Duodenal mucosa (tissue), 2 donors: Measurements from ENCODE around the gene ARAP1.

Experiments used
- H3K27ac ChIP-seq: one replicate; pipeline ENCODE4 v1.7.0; 2013; ENCODE audit warnings: low read depth, low read length
- H3K27me3 ChIP-seq, 2 donors: one replicate each; pipeline ENCODE4 v1.7.0; 2013; ENCODE audit warnings: low read length in 2 of 2, control low read depth in 1 of 2; ENCODE audit not compliant: insufficient read depth in 2 of 2, control insufficient read depth in 1 of 2
- H3K36me3 ChIP-seq, 2 donors: one replicate each; pipeline ENCODE4 v1.7.0; 2013; ENCODE audit warnings: low read length in 2 of 2, control low read depth in 1 of 2; ENCODE audit not compliant: insufficient read depth in 2 of 2, control insufficient read depth in 1 of 2
- H3K4me1 ChIP-seq, 2 donors: one replicate each; pipeline ENCODE4 v1.7.0; 2013; ENCODE audit warnings: low read length in 2 of 2, control low read depth in 1 of 2; ENCODE audit not compliant: insufficient read depth in 2 of 2, control insufficient read depth in 1 of 2
- H3K4me3 ChIP-seq, 2 donors: one replicate each; pipeline ENCODE4 v1.7.0; 2013; ENCODE audit warnings: low read length in 2 of 2, low read depth in 1 of 2
- H3K9ac ChIP-seq, 2 donors: one replicate each; pipeline ENCODE4 v1.7.0; 2013; ENCODE audit warnings: low read length in 2 of 2, low read depth in 1 of 2
- H3K9me3 ChIP-seq, 2 donors: one replicate each; pipeline ENCODE4 v1.7.0; 2013; ENCODE audit warnings: low read length in 2 of 2, control low read depth in 1 of 2; ENCODE audit not compliant: control insufficient read depth in 1 of 2

The ARAP1 gene

DNA sequence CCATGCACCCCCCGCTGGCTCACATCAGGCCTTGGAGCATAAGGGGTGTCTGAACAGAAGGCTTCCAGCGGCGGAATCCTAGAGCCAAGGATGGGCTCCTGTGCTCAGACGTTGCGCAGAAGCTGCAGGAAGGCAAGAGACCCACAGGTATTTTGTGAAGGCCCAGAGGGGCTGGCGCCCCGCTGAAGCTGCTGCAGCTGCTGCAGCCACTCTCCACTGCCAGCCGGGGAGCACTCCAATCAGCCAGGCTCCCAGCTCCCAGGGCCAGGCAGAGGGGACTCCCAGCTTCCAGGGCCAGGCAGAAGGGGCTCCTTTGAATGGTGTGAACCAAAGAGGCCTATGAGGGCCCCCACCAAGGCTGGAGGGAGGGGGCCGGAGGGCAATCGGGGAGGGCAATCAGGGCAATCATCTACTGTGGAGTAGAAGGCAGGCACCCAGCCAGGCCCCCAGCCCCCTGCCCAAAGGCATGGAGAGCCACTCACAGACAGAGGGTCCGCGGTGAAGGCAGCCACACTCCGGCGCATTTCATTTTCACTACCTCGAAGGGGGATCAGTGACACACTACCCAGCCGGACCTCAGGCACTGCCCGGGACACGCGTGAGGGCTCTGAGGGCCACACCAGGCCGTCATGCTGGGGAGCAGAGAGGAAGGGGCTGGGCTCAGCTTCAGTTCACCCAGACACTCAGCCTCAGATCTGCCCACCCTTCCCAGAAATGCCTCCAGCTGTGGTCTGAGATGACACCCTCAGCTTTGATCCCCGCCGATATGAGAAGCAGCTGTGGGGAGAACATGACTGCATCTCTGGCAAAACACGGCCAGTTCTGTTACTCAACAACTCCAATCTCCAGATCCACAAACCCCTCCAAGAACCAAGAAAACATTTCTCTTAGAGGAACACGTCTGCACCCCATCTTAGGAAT lies 66.4 kb downstream of the ARAP1 start:
- Histone ChIP-seq H3K4me1 (no peaks in the 10 kb centered on the region), H3K27me3 (no peaks in the 10 kb centered on the region), H3K9me3 (no peaks in the 10 kb centered on the region), H3K9ac (no peak overlapping the region), H3K36me3 (peaks cover 8 to 65% of the 10 kb centered on the region in 2 donors), H3K27ac (no peak overlapping the region), H3K4me3 (no peak overlapping the region)

GRCh38 chr11:72684236-72684912 lies 67.8 kb downstream of the ARAP1 start:
- H3K27ac ChIP-seq = no peak overlapping the region

GRCh38 chr11:72683782-72684200 lies 68.4 kb downstream of the ARAP1 start:
- Histone ChIP-seq H3K4me3 (no peak overlapping the region), H3K27me3 (peaks cover 0 to 2% of the 10 kb centered on the region in 2 donors), H3K4me1 (no peaks in the 10 kb centered on the region), H3K36me3 (peaks cover 7 to 45% of the 10 kb centered on the region in 2 donors), H3K9me3 (no peaks in the 10 kb centered on the region), H3K9ac (no peak overlapping the region), H3K27ac (no peak overlapping the region)

More at GRCh38 chr11:72684236-72684912, 67.8 kb downstream of the ARAP1 start:
- Histone ChIP-seq H3K9ac (no peak overlapping the region), H3K4me1 (no peaks in the 10 kb centered on the region), H3K4me3 (no peak overlapping the region), H3K27me3 (no peaks in the 10 kb centered on the region), H3K9me3 (no peaks in the 10 kb centered on the region), H3K36me3 (peaks cover 7 to 51% of the 10 kb centered on the region in 2 donors)

DNA sequence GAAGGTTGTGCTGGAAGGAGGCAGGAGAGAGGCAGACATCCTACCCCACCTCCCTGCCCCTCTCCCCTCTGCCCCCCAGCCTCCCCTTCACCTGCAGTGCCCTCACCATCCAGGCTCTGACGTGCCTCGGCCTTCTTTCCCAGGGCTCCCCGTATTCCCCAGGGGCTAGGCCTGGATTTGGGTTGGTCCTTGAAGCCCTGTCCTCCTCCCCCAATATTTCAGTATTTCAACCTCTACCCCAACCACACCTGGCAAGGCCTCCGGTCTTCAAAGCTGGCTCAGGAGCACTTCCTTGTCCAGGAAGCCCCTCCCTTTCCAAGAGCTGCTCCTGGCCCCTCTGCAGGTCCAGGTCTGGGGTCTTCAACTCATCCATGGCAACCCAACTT lies 69.4 kb downstream of the ARAP1 start:
- Histone ChIP-seq H3K9ac (no peak overlapping the region), H3K4me1 (no peaks in the 10 kb centered on the region)

DNA sequence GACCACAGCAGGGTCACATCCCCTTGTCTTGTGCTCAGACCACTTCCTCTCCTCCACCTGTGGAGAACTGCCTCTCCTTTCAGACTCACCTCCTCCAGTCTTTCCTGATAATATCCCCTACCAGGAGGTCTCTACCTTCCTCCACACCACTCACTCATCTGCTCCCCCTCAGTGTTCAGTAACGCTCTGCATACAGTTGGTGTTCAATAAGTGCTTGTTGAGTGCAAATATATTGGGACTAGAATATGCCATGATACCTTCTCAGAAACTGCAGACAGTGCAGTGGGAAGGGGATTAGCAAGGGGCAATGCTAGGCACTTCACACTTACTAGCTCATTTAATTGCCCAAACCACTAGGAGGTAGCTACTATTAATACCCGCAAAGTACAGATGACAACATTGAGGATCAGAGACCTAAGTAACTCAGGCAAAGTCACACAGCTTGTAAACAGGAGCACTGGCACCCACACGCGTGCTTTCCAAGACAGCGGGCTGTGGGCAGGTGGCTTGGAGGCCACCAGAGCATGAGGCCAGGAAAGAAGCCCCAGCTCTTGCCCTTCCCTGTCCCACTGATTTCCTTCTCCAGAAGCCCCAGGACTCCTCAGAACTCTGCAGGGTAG lies 69.9 kb downstream of the ARAP1 start:
- H3K27ac ChIP-seq = no peak overlapping the region
- no peak overlapping the region for H3K4me3 ChIP-seq
- peaks cover 10 to 12% of the 10 kb centered on the region in 2 donors for H3K27me3 ChIP-seq
- no peaks in the 10 kb centered on the region for H3K9me3 ChIP-seq
- H3K4me1 ChIP-seq = no peaks in the 10 kb centered on the region
- peaks cover 7 to 31% of the 10 kb centered on the region in 2 donors for H3K36me3 ChIP-seq
- H3K9ac ChIP-seq = no peak overlapping the region

More for the DNA sequence above, 69.4 kb downstream of the ARAP1 start:
- Histone ChIP-seq H3K27ac (no peak overlapping the region), H3K4me3 (no peak overlapping the region), H3K9me3 (no peaks in the 10 kb centered on the region), H3K27me3 (peaks cover 7 to 12% of the 10 kb centered on the region in 2 donors), H3K36me3 (peaks cover 7 to 36% of the 10 kb centered on the region in 2 donors)

- H3K27ac ChIP-seq = no peak overlapping the region
- H3K9ac ChIP-seq = no peak overlapping the region
- H3K4me3 ChIP-seq = no peak overlapping the region
- peaks cover 14 to 17% of the 10 kb centered on the region in 2 donors for H3K27me3 ChIP-seq
- H3K36me3 ChIP-seq = peaks cover 4 to 22% of the 10 kb centered on the region in 2 donors
- no peaks in the 10 kb centered on the region for H3K4me1 ChIP-seq
- no peaks in the 10 kb centered on the region for H3K9me3 ChIP-seq
These were observed 70.7 kb downstream of the ARAP1 start for GRCh38 chr11:72681226-72682153.

DNA sequence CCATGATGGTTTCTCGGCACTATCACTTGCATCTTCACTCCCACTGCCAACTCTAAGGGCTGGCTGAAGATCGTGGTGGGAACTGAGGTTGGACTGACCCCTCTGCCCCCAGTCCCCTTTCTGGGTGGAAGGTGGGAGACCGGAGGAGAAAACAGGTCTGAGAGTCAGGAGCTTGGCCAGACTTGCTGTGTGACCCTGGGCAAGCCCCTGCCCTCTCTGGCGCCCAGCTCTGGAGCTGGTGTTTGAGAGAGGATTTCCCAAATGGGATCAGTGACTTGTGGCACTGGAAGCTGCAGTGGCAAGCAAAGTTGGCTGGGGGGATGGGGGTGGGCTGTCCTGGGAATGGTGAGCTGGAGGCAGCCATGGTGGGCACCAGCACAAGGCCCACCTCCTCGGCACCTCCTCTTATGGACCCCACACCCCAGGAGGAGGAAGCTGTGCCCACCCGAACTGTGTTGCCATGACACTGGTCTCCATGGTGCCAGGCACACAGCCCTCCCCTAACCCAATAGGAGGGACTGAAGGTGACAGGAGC lies 71.5 kb downstream of the ARAP1 start:
- Histone ChIP-seq H3K27me3 (peaks cover 21 to 25% of the 10 kb centered on the region in 2 donors), H3K9ac (no peak overlapping the region), H3K4me3 (no peak overlapping the region), H3K4me1 (no peaks in the 10 kb centered on the region), H3K27ac (no peak overlapping the region), H3K36me3 (peaks cover 4 to 16% of the 10 kb centered on the region in 2 donors), H3K9me3 (no peaks in the 10 kb centered on the region)

- no peak overlapping the region for H3K9ac ChIP-seq
- H3K4me3 ChIP-seq = no peak overlapping the region
- no peaks in the 10 kb centered on the region for H3K4me1 ChIP-seq
- H3K9me3 ChIP-seq = no peaks in the 10 kb centered on the region
- peaks cover 29 to 30% of the 10 kb centered on the region in 2 donors for H3K27me3 ChIP-seq
- peaks cover 4 to 9% of the 10 kb centered on the region in 2 donors for H3K36me3 ChIP-seq
- H3K27ac ChIP-seq = no peak overlapping the region
These were observed 72.3 kb downstream of the ARAP1 start for GRCh38 chr11:72679869-72680268.

DNA sequence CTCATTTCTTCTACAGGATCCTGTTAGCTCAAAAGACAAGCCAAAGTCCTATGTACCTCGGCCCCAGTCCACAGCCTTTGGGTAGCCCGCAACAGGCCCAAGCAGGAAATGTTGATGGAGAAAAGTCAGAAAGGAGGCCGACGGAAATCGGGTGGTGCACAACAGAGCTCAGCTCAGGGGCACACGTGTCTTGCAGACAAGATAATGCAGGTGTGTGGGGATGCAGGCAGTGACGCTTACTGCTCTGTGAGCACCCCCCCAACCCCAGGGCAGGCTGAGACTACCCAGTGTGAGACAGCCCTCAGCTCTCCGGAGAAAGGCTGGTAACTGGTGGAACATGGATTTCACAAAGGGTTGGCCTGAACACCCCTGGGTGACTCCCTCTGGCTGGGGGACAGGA lies 73.7 kb downstream of the ARAP1 start:
- Histone ChIP-seq H3K27me3 (peaks cover 42 to 43% of the 10 kb centered on the region in 2 donors), H3K9ac (no peak overlapping the region), H3K4me1 (no peaks in the 10 kb centered on the region), H3K9me3 (no peaks in the 10 kb centered on the region), H3K4me3 (no peak overlapping the region), H3K36me3 (peaks cover 3 to 5% of the 10 kb centered on the region in 2 donors), H3K27ac (no peak overlapping the region)
